HuH-7 (cell line): ENCODE measurements around the gene EVI5L.

Source experiments
- DNase-seq: peaks from one replicate; pipeline ENCODE4 v3.0.0; 2011; ENCODE audit warnings: low spot score

EVI5L gene

DNA sequence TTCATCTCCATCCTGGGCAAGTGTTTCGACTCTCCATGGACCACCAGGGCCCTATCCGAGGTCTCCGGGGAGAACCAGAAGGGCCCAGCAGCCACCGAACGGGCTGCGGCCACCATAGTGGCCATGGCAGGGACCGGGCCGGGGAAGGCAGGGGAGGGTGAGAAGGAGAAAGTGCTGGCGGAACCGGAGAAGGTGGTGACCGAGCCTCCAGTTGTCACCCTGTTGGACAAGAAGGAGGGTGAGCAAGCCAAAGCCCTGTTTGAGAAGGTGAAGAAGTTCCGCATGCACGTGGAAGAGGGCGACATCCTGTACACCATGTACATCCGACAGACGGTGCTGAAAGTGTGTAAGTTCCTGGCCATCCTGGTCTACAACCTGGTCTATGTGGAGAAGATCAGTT, 68.9 kb downstream of the EVI5L start:
- DNase-seq: no peak

DNA sequence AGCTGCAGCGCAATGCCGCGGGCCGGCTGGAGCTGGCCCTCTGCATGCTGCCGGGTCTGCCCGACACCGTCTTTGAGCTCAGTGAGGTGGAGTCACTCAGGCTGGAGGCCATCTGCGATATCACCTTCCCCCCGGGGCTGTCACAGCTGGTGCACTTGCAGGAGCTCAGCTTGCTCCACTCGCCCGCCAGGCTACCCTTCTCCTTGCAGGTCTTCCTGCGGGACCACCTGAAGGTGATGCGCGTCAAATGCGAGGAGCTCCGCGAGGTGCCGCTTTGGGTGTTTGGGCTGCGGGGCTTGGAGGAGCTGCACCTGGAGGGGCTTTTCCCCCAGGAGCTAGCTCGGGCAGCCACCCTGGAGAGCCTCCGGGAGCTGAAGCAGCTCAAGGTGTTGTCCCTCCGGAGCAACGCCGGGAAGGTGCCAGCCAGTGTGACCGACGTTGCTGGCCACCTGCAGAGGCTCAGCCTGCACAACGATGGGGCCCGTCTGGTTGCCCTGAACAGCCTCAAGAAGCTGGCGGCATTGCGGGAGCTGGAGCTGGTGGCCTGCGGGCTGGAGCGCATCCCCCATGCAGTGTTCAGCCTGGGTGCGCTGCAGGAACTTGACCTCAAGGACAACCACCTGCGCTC, 69.8 kb downstream of the EVI5L start:
- no peak for DNase-seq

DNA sequence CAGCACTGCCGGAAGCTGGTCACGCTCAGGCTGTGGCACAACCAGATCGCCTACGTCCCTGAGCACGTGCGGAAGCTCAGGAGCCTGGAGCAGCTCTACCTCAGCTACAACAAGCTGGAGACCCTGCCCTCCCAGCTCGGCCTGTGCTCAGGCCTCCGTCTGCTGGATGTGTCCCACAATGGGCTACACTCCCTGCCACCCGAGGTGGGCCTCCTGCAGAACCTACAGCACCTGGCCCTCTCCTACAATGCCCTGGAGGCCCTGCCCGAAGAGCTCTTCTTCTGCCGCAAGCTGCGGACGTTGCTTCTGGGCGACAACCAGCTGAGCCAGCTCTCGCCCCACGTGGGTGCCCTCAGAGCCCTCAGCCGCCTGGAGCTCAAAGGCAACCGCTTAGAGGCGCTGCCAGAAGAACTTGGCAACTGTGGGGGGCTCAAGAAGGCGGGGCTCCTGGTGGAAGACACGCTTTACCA, 70.4 kb downstream of the EVI5L start:
- no peak for DNase-seq

DNA sequence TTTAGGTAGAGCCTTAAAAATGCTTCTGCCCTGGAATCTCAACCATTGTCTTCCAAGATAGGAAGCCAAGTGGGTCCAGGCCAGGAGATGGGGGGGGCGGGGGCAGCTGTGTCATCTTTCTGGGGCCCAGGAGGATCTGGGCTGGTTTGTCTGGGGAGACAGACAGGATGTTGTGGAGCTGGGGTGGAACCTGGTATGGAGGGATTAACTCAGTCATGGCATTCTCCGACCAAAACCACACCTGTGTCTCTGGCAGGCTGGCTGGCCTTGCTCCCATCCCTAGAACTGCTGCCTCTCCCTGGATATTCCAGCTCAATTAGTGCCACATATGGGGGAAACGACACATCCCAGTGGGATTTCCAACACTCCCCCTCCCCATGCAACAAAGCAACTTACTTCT, 70.9 kb downstream of the EVI5L start:
- DNase-seq: no peak

DNA sequence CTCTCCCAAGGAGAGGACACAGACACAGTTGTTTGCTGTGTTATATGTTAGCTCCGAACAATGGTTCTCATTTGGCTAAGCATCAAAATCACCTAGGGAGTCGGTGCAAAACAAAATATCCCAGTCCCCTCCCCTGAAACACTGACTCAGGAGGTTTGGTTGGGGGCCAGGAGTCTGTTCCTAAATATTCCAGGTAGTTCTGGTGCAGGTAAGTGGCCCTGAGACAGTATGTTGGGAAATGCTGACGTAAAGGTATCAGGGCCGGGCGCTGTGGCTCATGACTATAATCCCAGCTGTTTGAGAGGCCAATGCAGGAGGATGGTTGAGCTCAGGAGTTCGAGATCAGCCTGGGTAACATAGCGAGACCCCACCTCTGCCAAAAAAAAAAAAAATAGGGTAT, 71.3 kb downstream of the EVI5L start:
- no peak for DNase-seq

GRCh38 chr19:7902796-7903243, 72.8 kb downstream of the EVI5L start:
- no peak for DNase-seq

- DNase-seq: peak; percentile 95
These were observed 73.4 kb downstream of the EVI5L start, which contains the start of gene MAP2K7 for GRCh38 chr19:7903244-7904073. Gene MAP2K7, plus strand, starts transcription at chr19:7903877. Its CDS starts 68 bp downstream, at chr19:7903945.

- DNase-seq: peak; percentile 40
These were observed 74.3 kb downstream of the EVI5L start for GRCh38 chr19:7904074-7905020.

GRCh38 chr19:7905268-7905667, 75.2 kb downstream of the EVI5L start:
- DNase-seq: no peak

GRCh38 chr19:7905859-7906258, 75.8 kb downstream of the EVI5L start:
- DNase-seq: no peak

DNA sequence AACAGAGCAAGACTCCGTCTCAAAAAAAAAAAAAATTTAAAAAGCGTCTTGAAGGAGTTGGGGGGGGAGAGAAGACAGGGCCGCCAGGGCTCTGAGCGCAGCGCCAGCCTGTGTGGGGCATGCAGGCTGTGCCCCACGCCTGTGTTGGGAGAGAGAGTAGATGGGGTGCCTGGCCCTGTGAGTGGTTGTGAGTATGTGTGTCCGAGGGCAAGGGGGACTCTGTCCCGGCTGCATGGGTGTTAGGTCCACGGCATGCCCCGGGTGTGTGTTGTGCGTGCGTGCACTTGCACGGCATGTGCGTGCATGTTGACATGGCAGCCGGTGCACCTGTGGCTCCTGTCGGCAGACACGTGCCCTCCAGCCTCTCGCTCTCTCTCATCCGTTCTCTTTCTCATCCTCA, 77.1 kb downstream of the EVI5L start:
- no peak for DNase-seq

GRCh38 chr19:7907544-7907943, 77.5 kb downstream of the EVI5L start:
- no peak for DNase-seq

DNA sequence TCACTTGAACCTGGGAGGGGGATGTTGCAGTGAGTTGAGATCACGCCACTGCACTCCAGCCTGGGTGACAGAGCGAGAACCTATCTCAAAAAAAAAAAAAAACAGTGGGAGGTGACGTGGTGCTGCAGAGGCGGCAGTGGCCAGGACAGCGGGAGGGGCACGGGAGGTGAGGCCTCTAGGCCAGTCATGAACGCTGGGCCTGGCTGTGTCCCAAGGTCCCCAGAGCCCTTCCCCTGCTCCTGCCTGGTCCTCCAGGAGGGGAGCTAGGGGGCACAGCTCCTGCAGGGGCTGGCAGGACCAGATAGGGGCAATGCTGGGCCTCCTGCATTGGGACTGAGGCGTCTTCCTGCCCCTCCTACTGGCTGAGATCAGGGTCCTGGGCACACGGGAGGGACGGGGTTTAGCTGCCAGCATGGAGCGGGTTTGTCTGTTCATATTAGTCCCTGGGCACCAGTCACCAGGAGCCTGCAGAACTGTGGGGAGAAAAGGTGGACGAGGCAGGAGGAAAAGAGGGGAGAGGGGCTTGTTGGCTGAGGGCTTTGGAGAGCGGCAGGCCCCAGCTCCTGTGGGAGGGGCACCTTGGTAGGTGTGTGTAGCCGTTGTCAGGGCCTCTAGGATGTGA, 78.2 kb downstream of the EVI5L start:
- DNase-seq: no peak

DNA sequence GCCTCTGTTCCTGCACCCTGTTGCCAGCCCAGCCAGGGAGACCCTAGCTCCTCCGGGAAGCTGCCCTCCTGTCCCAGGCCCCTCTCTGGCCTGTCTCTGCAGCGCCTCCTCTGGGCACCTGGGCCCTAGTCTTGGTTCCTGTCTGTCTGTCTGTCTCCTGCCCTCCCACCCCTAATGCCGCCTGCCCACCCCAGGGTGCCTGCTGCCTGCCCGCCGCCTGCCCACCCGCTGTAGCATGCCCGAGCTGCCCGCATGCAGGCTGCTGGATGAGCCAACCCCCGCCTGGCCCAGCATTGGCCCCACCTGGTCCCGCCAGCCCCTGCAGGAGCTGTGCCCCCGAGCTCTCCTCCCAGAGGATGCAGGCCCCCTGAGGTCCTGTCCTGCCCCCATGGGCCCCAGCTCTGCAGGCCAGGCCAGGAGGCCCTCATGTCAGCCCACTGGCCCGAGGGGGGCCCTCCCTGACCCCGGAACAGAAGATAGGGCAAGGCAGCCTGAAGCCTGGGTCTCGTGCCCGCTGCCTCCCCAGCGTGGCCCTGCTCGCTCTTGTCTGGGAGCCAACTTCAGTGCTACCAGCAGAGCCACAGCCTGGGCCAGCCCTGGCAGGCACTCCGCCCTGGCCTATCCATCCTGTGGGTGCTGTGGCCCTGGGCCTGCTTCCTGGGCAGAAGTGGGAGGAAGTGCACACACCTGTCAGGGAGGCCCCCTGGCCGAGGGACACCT, 78.9 kb downstream of the EVI5L start:
- no peak for DNase-seq

DNA sequence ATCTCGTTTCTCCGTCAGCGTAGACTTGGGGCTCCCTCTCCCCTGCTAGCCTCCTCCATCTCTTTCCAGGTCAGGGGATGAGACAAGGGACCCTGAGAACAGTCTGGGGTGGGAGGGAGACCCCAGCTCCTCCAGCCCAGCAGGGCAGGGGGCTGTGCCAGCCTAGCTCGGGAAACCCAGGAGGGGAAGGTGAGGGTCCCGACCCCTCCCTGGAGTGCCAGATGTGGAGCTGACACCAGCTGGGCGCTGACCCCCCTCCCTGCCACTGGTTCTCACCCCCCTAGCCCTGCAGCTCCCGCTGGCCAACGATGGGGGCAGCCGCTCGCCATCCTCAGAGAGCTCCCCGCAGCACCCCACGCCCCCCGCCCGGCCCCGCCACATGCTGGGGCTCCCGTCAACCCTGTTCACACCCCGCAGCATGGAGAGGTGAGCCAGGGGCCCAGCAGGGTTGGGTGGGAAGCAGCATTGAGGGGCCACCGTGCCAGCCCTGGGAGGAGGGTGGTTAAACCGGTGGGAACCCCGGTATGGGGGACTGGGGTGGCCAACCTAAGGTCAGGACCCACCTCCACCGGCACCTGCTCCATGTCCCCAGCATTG, 79.6 kb downstream of the EVI5L start:
- DNase-seq: no peak

- DNase-seq: no peak
These were observed 80.5 kb downstream of the EVI5L start for GRCh38 chr19:7910321-7911161.

DNA sequence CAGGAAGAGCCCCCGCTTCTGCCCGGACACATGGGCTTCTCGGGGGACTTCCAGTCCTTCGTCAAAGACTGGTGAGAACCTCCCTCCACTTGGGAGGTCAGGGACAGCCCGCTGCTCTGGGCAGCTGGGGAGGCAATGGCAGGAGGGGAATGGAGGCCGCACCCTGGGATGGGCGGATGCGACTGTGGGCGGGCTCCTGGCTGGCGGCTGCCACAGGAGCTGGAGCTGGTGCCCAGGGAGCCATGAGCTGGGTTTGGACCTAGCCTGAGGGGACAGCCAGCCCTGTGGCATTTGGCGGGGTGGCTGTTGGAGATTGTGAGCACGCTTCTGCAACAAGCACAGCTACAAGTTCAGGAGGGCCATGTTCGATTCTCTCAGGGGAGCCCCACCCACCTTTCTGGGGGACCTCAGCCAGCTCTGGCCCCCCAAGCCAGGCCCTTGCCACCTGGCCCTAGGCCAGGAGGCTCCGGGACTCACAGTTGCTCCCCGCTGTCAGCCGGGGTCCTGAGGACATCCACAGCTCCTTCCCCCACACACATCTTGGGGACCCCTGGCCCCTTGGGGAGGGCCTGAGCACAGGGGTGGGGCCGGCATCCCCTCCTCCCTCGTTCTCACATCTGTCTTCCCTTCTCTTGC, 81.6 kb downstream of the EVI5L start:
- no peak for DNase-seq

- DNase-seq: no peak
These were observed 82.2 kb downstream of the EVI5L start for GRCh38 chr19:7912144-7912696.
